Ascending aorta (tissue), 2 donors: ENCODE data around the gene SLC9B1. TPM values are rescaled to one million over a fixed set of nuclear protein-coding genes. Genes with fewer than 3 reads are reported as not detected.
"Not testable (repeated sequence)": the region's sequence is repeated elsewhere in the genome, so short reads cannot be mapped to it uniquely, and the experiment has no call there.

Experiments
- DNase-seq, 2 donors: peaks; one replicate each; pipeline ENCODE4 v3.0.0-alpha.2; 2019; ENCODE audit warnings: low spot score in 2 of 2
- H3K27ac ChIP-seq, 2 donors: fragments of 200-600 bp; sonication (generic); one replicate each; pipeline ENCODE4 v1.5.1; 2016 to 2017; ENCODE audit warnings: mild to moderate bottlenecking in 1 of 2
- H3K27me3 ChIP-seq: fragments of 200-600 bp; sonication (generic); one replicate; pipeline ENCODE4 v1.5.1; 2017
- H3K36me3 ChIP-seq, 2 donors: fragments of 200-600 bp; sonication (generic); one replicate each; pipeline ENCODE4 v1.5.1; 2016
- H3K4me1 ChIP-seq, 2 donors: fragments of 200-600 bp; sonication (generic); one replicate each; pipeline ENCODE4 v1.5.1; 2016 to 2017; ENCODE audit warnings: mild to moderate bottlenecking in 1 of 2
- H3K4me3 ChIP-seq, 2 donors: fragments of 200-600 bp; sonication (generic); one replicate each; pipeline ENCODE4 v1.5.1; 2016 to 2017; ENCODE audit warnings: mild to moderate bottlenecking in 1 of 2
- H3K9me3 ChIP-seq, 2 donors: fragments of 200-600 bp; sonication (generic); one replicate each; pipeline ENCODE4 v1.5.1; 2016
- CTCF ChIP-seq, 3 experiments: fragments of 200-600 bp in 2 of 3; fragments of 450-650 bp in 1 of 3; sonication (generic) in 2 of 3; IDR thresholded peaks; one replicate each; pipeline ENCODE4 v1.5.1; 2016 to 2019; ENCODE audit warnings: antibody characterized with exemption in 3 of 3, mild to moderate bottlenecking in 1 of 3, moderate library complexity in 1 of 3
- intact Hi-C: fragments of 100-400 bp; cut with DNase I; formaldehyde crosslinking; loops from one replicate; pipeline ENCODE4 v1.15.1; 2023
- total RNA-seq: library from RNA; depleted of rRNA; stranded (reverse); fragments of >200 nt; gene quantifications from one replicate; pipeline ENCODE4 v1.1.0, GENCODE V29; 2016

Gene SLC9B1
- total RNA-seq, 1 donor from 2014 or later: not detected

GRCh38 chr4:102869569-102870197 lies 149.8 kb downstream of the SLC9B1 start:
- no peak for TF ChIP-seq CTCF (IDR thresholded peaks at IDR 0.05)
- Histone ChIP-seq H3K4me1 (peaks cover 6 to 16% of the 10 kb centered on the region in 2 donors), H3K9me3 (no peaks in the 10 kb centered on the region), H3K27me3 (no peaks in the 10 kb centered on the region), H3K4me3 (peak overlapping the region; percentile 76 to 86), H3K27ac (peak overlapping the region; percentile 96 to 98), H3K36me3 (no peaks in the 10 kb centered on the region)
- intact Hi-C loops: loop anchor here (1.0 to 10.0 kb wide), 5 partner anchors 41 to 525 kb away; partner anchors contain the start of genes BDH2, NFKB1 and SLC39A8
- no peak for DNase-seq

GRCh38 chr4:102868781-102869568 lies 150.5 kb downstream of the SLC9B1 start, which contains the start of gene CISD2:
Gene CISD2 (plus strand): TSS chr4:102868992. CDS start chr4:102869085, 93 bp downstream.
- no peaks in the 10 kb centered on the region for H3K9me3 ChIP-seq
- no peaks in the 10 kb centered on the region for H3K36me3 ChIP-seq
- peak; percentile 71 to 95 for DNase-seq
- peaks cover 6 to 16% of the 10 kb centered on the region in 2 donors for H3K4me1 ChIP-seq
- peak in 1 of 3 experiments; percentile 2 for TF ChIP-seq CTCF (IDR thresholded peaks at IDR 0.05)
- peak within 1 kb of the TSS; percentile 96 to 98 for H3K27ac ChIP-seq
- H3K4me3 ChIP-seq: peak within 1 kb of the TSS; percentile 76 to 86
- H3K27me3 ChIP-seq: no peaks in the 10 kb centered on the region
- intact Hi-C loops: loop anchor here (1.0 to 2.0 kb wide), 5 partner anchors 41 to 524 kb away; partner anchors contain the start of genes NFKB1, SLC39A8 and SLC9B1

GRCh38 chr4:102868153-102868780 lies 151.2 kb downstream of the SLC9B1 start:
- TF ChIP-seq CTCF (IDR thresholded peaks at IDR 0.05): no peak
- H3K4me1 ChIP-seq: peaks cover 6 to 16% of the 10 kb centered on the region in 2 donors
- no peaks in the 10 kb centered on the region for H3K27me3 ChIP-seq
- H3K4me3 ChIP-seq: peak overlapping the region; percentile 76 to 86
- H3K36me3 ChIP-seq: no peaks in the 10 kb centered on the region
- peak overlapping the region; percentile 96 to 98 for H3K27ac ChIP-seq
- no peak for DNase-seq
- no peaks in the 10 kb centered on the region for H3K9me3 ChIP-seq
- intact Hi-C loops: loop anchor here (1.0 to 2.0 kb wide), 4 partner anchors 151 to 523 kb away; partner anchors contain the start of genes NFKB1, SLC39A8 and SLC9B1

GRCh38 chr4:102867278-102868152 lies 152.0 kb downstream of the SLC9B1 start:
- TF ChIP-seq CTCF (IDR thresholded peaks at IDR 0.05): no peak
- H3K36me3 ChIP-seq: no peaks in the 10 kb centered on the region
- no peaks in the 10 kb centered on the region for H3K27me3 ChIP-seq
- DNase-seq: no peak
- peak overlapping the region; percentile 76 to 86 for H3K4me3 ChIP-seq
- H3K9me3 ChIP-seq: no peaks in the 10 kb centered on the region
- H3K4me1 ChIP-seq: peaks cover 6 to 16% of the 10 kb centered on the region in 2 donors
- peak overlapping the region; percentile 96 to 98 for H3K27ac ChIP-seq
- intact Hi-C loops: loop anchor here (1.0 to 2.0 kb wide), 5 partner anchors 107 to 523 kb away; partner anchors contain the start of genes MANBA, NFKB1, SLC39A8 and SLC9B1

GRCh38 chr4:102865327-102865726 lies 154.2 kb downstream of the SLC9B1 start:
- H3K27ac ChIP-seq, intact Hi-C loops, H3K4me3 ChIP-seq, H3K9me3 ChIP-seq, H3K27me3 ChIP-seq, H3K36me3 ChIP-seq, DNase-seq: not testable (repeated sequence)
- peaks cover 6 to 10% of the 10 kb centered on the region in 2 donors for H3K4me1 ChIP-seq
